ENCODE data around the gene PIK3R5. TPM values are rescaled to one million over a fixed set of nuclear protein-coding genes. Genes with fewer than 3 reads are reported as not detected.

The PIK3R5 gene
- total RNA-seq, 6 donors from 2014 or later, result 22.3 to 175 (median 49.8) TPM

- DNase-seq, result no peak
- Histone ChIP-seq H3K27me3 (no peaks in the 10 kb centered on the region), H3K27ac (no peak overlapping the region), H3K4me1 (peaks cover 0 to 4% (median 0%) of the 10 kb centered on the region in 4 donors), H3K9me3 (no peaks in the 10 kb centered on the region), H3K36me3 (peaks cover 0 to 8% (median 3%) of the 10 kb centered on the region in 4 donors), H3K4me3 (no peak overlapping the region)
- ATAC-seq (ENCODE audit: low FRiP score in 2 of 2), result peak in 1 of 2 donors; percentile 26
- WGBS, 2 donors, result 58 to 65% methylated on average over 2 of the region's 2 CpGs
- TF ChIP-seq CTCF (IDR thresholded peaks at IDR 0.05) (no peak), EP300 (IDR thresholded peaks at IDR 0.05) (no peak), POLR2A (IDR thresholded peaks at IDR 0.05) (no peak), POLR2AphosphoS5 (IDR thresholded peaks at IDR 0.05) (no peak)
Observed at GRCh38 chr17:8904201-8904600, 61.3 kb downstream of the PIK3R5 start.

- Histone ChIP-seq H3K36me3 (peaks cover 0 to 8% (median 3%) of the 10 kb centered on the region in 4 donors), H3K27me3 (no peaks in the 10 kb centered on the region), H3K4me1 (peaks cover 0 to 9% (median 0%) of the 10 kb centered on the region in 4 donors), H3K9me3 (no peaks in the 10 kb centered on the region), H3K27ac (no peak overlapping the region), H3K4me3 (no peak overlapping the region)
- TF ChIP-seq CTCF (IDR thresholded peaks at IDR 0.05), result no peak
- no peak for TF ChIP-seq POLR2A (IDR thresholded peaks at IDR 0.05)
- TF ChIP-seq POLR2AphosphoS5 (IDR thresholded peaks at IDR 0.05), result no peak
- no peak for TF ChIP-seq EP300 (IDR thresholded peaks at IDR 0.05)
- DNase-seq, result no peak
- no peak for ATAC-seq (ENCODE audit: low FRiP score in 2 of 2)
- 49 to 64% methylated on average over 15 of the region's 15 CpGs for WGBS, 2 donors
Observed at GRCh38 chr17:8900626-8901585, 64.6 kb downstream of the PIK3R5 start.

DNA sequence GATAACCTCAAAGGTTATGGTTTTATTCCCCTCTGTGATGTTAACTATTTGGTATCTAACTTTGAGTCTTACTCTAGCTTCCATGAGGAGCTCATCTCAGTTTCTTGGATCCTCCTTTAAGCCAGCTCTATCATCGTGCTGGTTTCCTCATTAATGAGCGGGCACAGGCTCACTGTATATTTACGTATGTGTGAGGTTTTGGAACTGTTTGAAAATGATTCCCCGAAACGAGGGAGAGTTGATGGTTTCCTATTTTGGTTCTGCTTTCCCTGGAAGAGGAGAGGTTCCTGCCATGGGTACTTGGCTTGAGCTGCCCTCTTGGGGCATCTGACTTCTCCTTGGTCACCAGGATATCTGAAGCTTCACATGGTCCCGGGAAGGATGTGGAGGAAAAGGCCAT, 65.3 kb downstream of the PIK3R5 start:
- ATAC-seq (ENCODE audit: low FRiP score in 2 of 2) (no peak), DNase-seq (no peak)
- H3K36me3 ChIP-seq, result peaks cover 0 to 8% (median 3%) of the 10 kb centered on the region in 4 donors
- WGBS, 2 donors, result 47 to 49% methylated on average over 6 of the region's 6 CpGs
- H3K4me3 ChIP-seq, result no peak overlapping the region
- peaks cover 0 to 9% (median 0%) of the 10 kb centered on the region in 4 donors for H3K4me1 ChIP-seq
- no peaks in the 10 kb centered on the region for H3K27me3 ChIP-seq
- no peaks in the 10 kb centered on the region for H3K9me3 ChIP-seq
- H3K27ac ChIP-seq, result no peak overlapping the region
- no peak for TF ChIP-seq POLR2AphosphoS5 (IDR thresholded peaks at IDR 0.05)
- no peak for TF ChIP-seq CTCF (IDR thresholded peaks at IDR 0.05)

DNA sequence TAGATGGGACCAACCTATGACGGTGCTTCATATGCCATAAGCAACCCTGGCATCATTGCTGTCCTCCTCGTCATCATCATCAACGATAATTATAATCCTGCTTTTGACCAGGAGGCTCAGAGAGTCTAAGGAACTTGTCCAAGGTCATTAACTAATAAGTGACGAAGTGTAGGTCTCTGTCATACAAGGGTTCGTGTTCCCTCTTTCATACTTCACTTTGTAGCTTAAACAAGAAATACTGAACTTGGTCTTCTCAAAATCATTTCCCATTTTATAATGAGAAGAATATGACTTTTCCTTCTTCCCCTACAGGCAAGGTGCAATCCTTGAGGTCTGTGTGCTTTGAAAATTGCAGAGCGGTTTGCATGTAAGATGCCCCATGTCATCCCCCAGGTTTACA, 66.9 kb downstream of the PIK3R5 start:
- no peaks in the 10 kb centered on the region for H3K27me3 ChIP-seq
- H3K4me3 ChIP-seq, result no peak overlapping the region
- H3K27ac ChIP-seq, result peak overlapping the region in 1 of 4 donors; percentile 11
- peaks cover 0 to 16% (median 0%) of the 10 kb centered on the region in 4 donors for H3K4me1 ChIP-seq
- peaks cover 0 to 6% (median 0%) of the 10 kb centered on the region in 4 donors for H3K36me3 ChIP-seq
- DNase-seq (no peak), ATAC-seq (ENCODE audit: low FRiP score in 2 of 2) (no peak)
- no peaks in the 10 kb centered on the region for H3K9me3 ChIP-seq
- 67 to 73% methylated on average over 6 of the region's 6 CpGs for WGBS, 2 donors
- no peak for TF ChIP-seq EP300 (IDR thresholded peaks at IDR 0.05)

DNA sequence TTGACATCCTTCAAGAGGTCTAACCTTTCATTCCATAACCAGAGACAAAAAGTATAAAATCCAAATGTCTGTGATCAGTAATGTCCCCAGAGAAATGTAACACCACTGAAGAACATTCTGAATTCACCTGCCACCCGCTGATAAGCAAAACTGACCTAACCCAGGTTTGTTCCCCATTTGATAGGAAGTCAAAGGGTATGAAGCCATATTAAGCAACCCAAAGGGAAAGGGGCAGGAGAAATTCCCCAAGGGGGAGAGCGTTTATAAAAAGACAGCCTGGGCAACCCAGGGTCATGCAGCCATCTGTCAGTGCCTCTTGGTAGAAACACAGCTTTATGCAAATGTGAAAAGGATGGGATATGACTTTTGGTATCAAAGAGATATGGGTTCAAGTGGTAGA, 67.4 kb downstream of the PIK3R5 start:
- no peaks in the 10 kb centered on the region for H3K27me3 ChIP-seq
- H3K9me3 ChIP-seq, result no peaks in the 10 kb centered on the region
- ATAC-seq (ENCODE audit: low FRiP score in 2 of 2) (no peak), DNase-seq (no peak)
- TF ChIP-seq POLR2AphosphoS5 (IDR thresholded peaks at IDR 0.05) (no peak), CTCF (IDR thresholded peaks at IDR 0.05) (no peak), EP300 (IDR thresholded peaks at IDR 0.05) (no peak), POLR2A (IDR thresholded peaks at IDR 0.05) (no peak)
- H3K4me3 ChIP-seq, result no peak overlapping the region
- peaks cover 0 to 6% (median 0%) of the 10 kb centered on the region in 4 donors for H3K36me3 ChIP-seq
- H3K27ac ChIP-seq, result peak overlapping the region in 1 of 4 donors; percentile 11
- 57 to 71% methylated on average over 2 of the region's 2 CpGs for WGBS, 2 donors
- peaks cover 0 to 16% (median 0%) of the 10 kb centered on the region in 4 donors for H3K4me1 ChIP-seq
